NCI-H1436 treated with DMSO at 0.1 percent for 48 hours (cell line): Measurements from ENCODE around the gene FAM131C.
"Not testable (repeated sequence)": the region's sequence is repeated elsewhere in the genome, so short reads cannot be mapped to it uniquely, and the experiment has no call there.

ENCODE experiments used
- DNase-seq: peaks from one replicate; lab custom pipeline; 2025; lab: John Stamatoyannopoulos, UW

FAM131C gene

GRCh38 chr1:16033103-16033632 lies 40.3 kb downstream of the FAM131C start:
- not testable (repeated sequence) for DNase-seq

GRCh38 chr1:16032388-16033102 lies 40.9 kb downstream of the FAM131C start:
- DNase-seq, result no peak

- no peak for DNase-seq
Observed at GRCh38 chr1:16031551-16031950, 41.9 kb downstream of the FAM131C start.

GRCh38 chr1:16029288-16029687 lies 44.2 kb downstream of the FAM131C start:
- no peak for DNase-seq

- DNase-seq, result not testable (repeated sequence)
Observed at GRCh38 chr1:16029003-16029268, 44.5 kb downstream of the FAM131C start.

GRCh38 chr1:16028237-16029002 lies 45.0 kb downstream of the FAM131C start:
- DNase-seq, result no peak

GRCh38 chr1:16026723-16027484 lies 46.5 kb downstream of the FAM131C start:
- no peak for DNase-seq

GRCh38 chr1:16026302-16026701 lies 47.1 kb downstream of the FAM131C start:
- DNase-seq, result not testable (repeated sequence)

- DNase-seq, result no peak
Observed at GRCh38 chr1:16023050-16023653, 50.3 kb downstream of the FAM131C start.

- no peak for DNase-seq
Observed at GRCh38 chr1:16022393-16022792, 51.1 kb downstream of the FAM131C start.

- no peak for DNase-seq
Observed at GRCh38 chr1:16021681-16022080, 51.8 kb downstream of the FAM131C start, which contains the start of gene CLCNKA. TSS of gene CLCNKA (plus strand) at chr1:16022036. CDS start at chr1:16022620, 584 bp downstream.

- DNase-seq, result not testable (repeated sequence)
Observed at GRCh38 chr1:16020878-16021277, 52.6 kb downstream of the FAM131C start.

GRCh38 chr1:16020325-16020724 lies 53.1 kb downstream of the FAM131C start:
- no peak for DNase-seq

- DNase-seq, result no peak
Observed at GRCh38 chr1:16019644-16020277, 53.7 kb downstream of the FAM131C start.

- DNase-seq, result no peak
Observed at GRCh38 chr1:16018749-16019643, 54.5 kb downstream of the FAM131C start.

GRCh38 chr1:16018308-16018707 lies 55.1 kb downstream of the FAM131C start:
- DNase-seq, result no peak

GRCh38 chr1:16017461-16018303 lies 55.8 kb downstream of the FAM131C start, which contains the start of gene HSPB7:
TSS of gene HSPB7 (minus strand) at chr1:16018043. CDS start at chr1:16017963, 80 bp downstream.
- no peak for DNase-seq

- DNase-seq, result no peak
Observed at GRCh38 chr1:16017076-16017460, 56.4 kb downstream of the FAM131C start.
